HCT116 (cell line): Measurements from ENCODE around the gene PCBP3. TPM values are rescaled to one million over a fixed set of nuclear protein-coding genes. Genes with fewer than 3 reads are reported as not detected.

Experiments
- ATAC-seq: fragments of 200-7000 bp; cut with Tn5 transposase; 2 replicates; pipeline ENCODE4 v1.9.1; 2020; ENCODE audit warnings: mild to moderate bottlenecking, moderate library complexity
- BruUV-seq: library from RNA; stranded (reverse); fragments of 400-500 nt; replicated peaks from 2 replicates; lab custom pipeline; 2021; lab: Mats Ljungman, UMichigan
- CTCF ChIA-PET: fragments of 300-600 bp; sonication (Branson Sonifier 250); formaldehyde crosslinking; loops from one replicate; lab custom pipeline; 2021; ENCODE audit warnings: antibody characterized with exemption; lab: Charles Lee
- POLR2A ChIA-PET: fragments of 300-600, 350-600 bp; sonication (Branson Sonifier 250); formaldehyde crosslinking; loops from one replicate; lab custom pipeline; 2021; ENCODE audit warnings: antibody characterized with exemption; lab: Charles Lee
- RAD21 ChIA-PET, 2 experiments: fragments of 300-600 bp; sonication (Branson Sonifier 250); formaldehyde crosslinking; loops; one replicate each; lab custom pipeline; 2023; ENCODE audit warnings: low total read pairs in 2 of 2; ENCODE audit not compliant: uncharacterized antibody in 2 of 2, unreplicated experiment in 2 of 2, low non-redundant PET in 1 of 2; lab: Charles Lee
- DNase-seq: peaks from one replicate; pipeline ENCODE4 v3.0.0-alpha.2; 2010; ENCODE audit warnings: low read depth, low spot score
- H2AFZ ChIP-seq: fragments of 200-600 bp; shearing (Covaris generic), sonication (generic); 2 replicates; pipeline ENCODE4 v1.6.1; 2017; ENCODE audit warnings: low read depth, mixed run types, mixed read lengths, antibody characterized with exemption, low read length; ENCODE audit not compliant: poor library complexity, severe bottlenecking
- H3K27ac ChIP-seq: 2 replicates; pipeline ENCODE4 v1.5.1; 2012; ENCODE audit warnings: low read depth, low read length
- H3K27me3 ChIP-seq: fragments of 200-600 bp; sonication (generic); 2 replicates; pipeline ENCODE4 v1.6.1; 2016; ENCODE audit warnings: mixed run types, low read length, mixed read lengths; ENCODE audit not compliant: insufficient read depth
- H3K36me3 ChIP-seq, 2 experiments: fragments of 200-500 bp in 1 of 2; fragments of 200-600 bp in 1 of 2; sonication (Bioruptor generic) in 1 of 2; sonication (generic) in 1 of 2; 2 replicates each; pipeline versions ENCODE4 v1.5.1 to v1.6.1; 2014 to 2016; ENCODE audit warnings: low read length in 2 of 2, inconsistent platforms in 1 of 2, mixed read lengths in 1 of 2, mixed run types in 1 of 2; ENCODE audit not compliant: insufficient read depth in 2 of 2, control insufficient read depth in 1 of 2
- H3K4me1 ChIP-seq, 2 experiments: fragments of 200-600 bp in 1 of 2; sonication (generic) in 1 of 2; 2 replicates each; pipeline versions ENCODE4 v1.5.1 to v1.6.1; 2012 to 2017; ENCODE audit warnings: low read length in 2 of 2, inconsistent platforms in 1 of 2, mild to moderate bottlenecking in 1 of 2, mixed read lengths in 1 of 2, mixed run types in 1 of 2, moderate library complexity in 1 of 2; ENCODE audit not compliant: insufficient read depth in 2 of 2, control insufficient read depth in 1 of 2
- H3K4me2 ChIP-seq: fragments of 200-600 bp; sonication (generic); 2 replicates; pipeline ENCODE4 v1.6.1; 2017; ENCODE audit warnings: mixed run types, low read length, mixed read lengths
- H3K4me3 ChIP-seq, 2 experiments: fragments of 200-600 bp in 1 of 2; sonication (generic) in 1 of 2; replicated peaks in 1 of 2; 2 replicates each; pipeline ENCODE4 v1.5.1; 2011 to 2016; ENCODE audit warnings: low read length in 2 of 2, control low read depth in 1 of 2, low read depth in 1 of 2, mild to moderate bottlenecking in 1 of 2, mixed read lengths in 1 of 2, mixed run types in 1 of 2
- H3K79me2 ChIP-seq: fragments of 200-600 bp; sonication (generic); 2 replicates; pipeline ENCODE4 v1.6.1; 2017; ENCODE audit warnings: mild to moderate bottlenecking, mixed run types, low read length, moderate library complexity, mixed read lengths; ENCODE audit not compliant: insufficient read depth
- H3K9ac ChIP-seq: fragments of 200-600 bp; sonication (generic); 2 replicates; pipeline ENCODE4 v1.6.1; 2016; ENCODE audit warnings: low read length, mixed read lengths
- H3K9me2 ChIP-seq: fragments of 200-600 bp; sonication (generic), shearing (Covaris generic); 2 replicates; pipeline ENCODE4 v1.6.1; 2017; ENCODE audit warnings: mixed run types, mild to moderate bottlenecking, moderate library complexity; ENCODE audit not compliant: insufficient read depth
- H3K9me3 ChIP-seq, 2 experiments: fragments of 200-500 bp in 1 of 2; fragments of 200-600 bp in 1 of 2; sonication (Bioruptor generic) in 1 of 2; sonication (generic) in 1 of 2; 2 replicates each; pipeline ENCODE4 v1.6.1; 2014 to 2017; ENCODE audit warnings: low read length in 2 of 2, mixed read lengths in 2 of 2, inconsistent platforms in 1 of 2, low read depth in 1 of 2, mild to moderate bottlenecking in 1 of 2, mixed run types in 1 of 2, moderate library complexity in 1 of 2; ENCODE audit not compliant: control insufficient read depth in 1 of 2, insufficient read depth in 1 of 2
- H4K20me1 ChIP-seq: fragments of 200-600 bp; sonication (generic), shearing (Covaris generic); 2 replicates; pipeline ENCODE4 v1.6.1; 2017; ENCODE audit warnings: mixed run types, mild to moderate bottlenecking, moderate library complexity; ENCODE audit not compliant: insufficient read depth
- ATF3 ChIP-seq: IDR thresholded peaks from 2 replicates; pipeline ENCODE4 v1.6.1; 2012
- EGR1 ChIP-seq: IDR thresholded peaks from 2 replicates; pipeline ENCODE4 v1.6.1; 2012; ENCODE audit warnings: low read depth
- ELF1 ChIP-seq: IDR thresholded peaks from 2 replicates; pipeline ENCODE4 v1.6.1; 2012; ENCODE audit warnings: low read depth, borderline replicate concordance
- EZH2phosphoT487 ChIP-seq: fragments of 200-600 bp; IDR thresholded peaks from 2 replicates; pipeline ENCODE4 v1.6.1; 2018; ENCODE audit warnings: antibody characterized with exemption, borderline replicate concordance
- FOSL1 ChIP-seq: IDR thresholded peaks from 2 replicates; pipeline ENCODE4 v1.6.1; 2012; ENCODE audit warnings: low read depth
- JUND ChIP-seq: IDR thresholded peaks from 2 replicates; pipeline ENCODE4 v1.6.1; 2012
- POLR2A ChIP-seq: IDR thresholded peaks from 2 replicates; pipeline ENCODE4 v1.7.0; 2011; ENCODE audit warnings: borderline replicate concordance; ENCODE audit not compliant: insufficient read depth, insufficient read length; ENCODE audit errors: extremely low read depth
- RAD21 ChIP-seq: IDR thresholded peaks from 2 replicates; pipeline ENCODE4 v1.6.1; 2012; ENCODE audit warnings: low read depth, mild to moderate bottlenecking
- REST ChIP-seq: IDR thresholded peaks from 2 replicates; pipeline ENCODE4 v1.6.1; 2012; ENCODE audit warnings: low read depth
- SRF ChIP-seq: IDR thresholded peaks from 2 replicates; pipeline ENCODE4 v1.6.1; 2012; ENCODE audit warnings: low read depth
- TCF7L2 ChIP-seq: IDR thresholded peaks from 2 replicates; pipeline ENCODE4 v1.7.0; 2011; ENCODE audit warnings: borderline replicate concordance, inconsistent platforms; ENCODE audit not compliant: insufficient read depth, insufficient read length; ENCODE audit errors: extremely low read depth
- YY1 ChIP-seq: IDR thresholded peaks from 2 replicates; pipeline ENCODE4 v1.6.1; 2011; ENCODE audit warnings: low read length, low read depth, moderate library complexity, mild to moderate bottlenecking; ENCODE audit not compliant: insufficient replicate concordance; ENCODE audit errors: extremely low read depth
- ZBTB33 ChIP-seq: IDR thresholded peaks from 2 replicates; pipeline ENCODE4 v1.6.1; 2011; ENCODE audit warnings: mild to moderate bottlenecking, low read length, moderate library complexity; ENCODE audit not compliant: insufficient replicate concordance; ENCODE audit errors: extremely low read depth
- ZFX ChIP-seq: fragments of 450-650 bp; IDR thresholded peaks from 2 replicates; pipeline ENCODE4 v1.6.1; 2017
- ZNF274 ChIP-seq: fragments of 200-500 bp; sonication (Bioruptor generic); IDR thresholded peaks from 2 replicates; pipeline ENCODE4 v1.6.1; 2014; ENCODE audit warnings: mild to moderate bottlenecking, low read depth, low read length, inconsistent platforms
- intact Hi-C: fragments of 100-400 bp; cut with micrococcal nuclease; formaldehyde crosslinking; loops from 2 replicates; pipeline ENCODE4 v1.10.0; 2022
- total RNA-seq: library from RNA; stranded (reverse); gene quantifications from one replicate; pipeline ENCODE4 v1.2.1, GENCODE V29; 2021; ENCODE audit not compliant: unreplicated experiment

PCBP3 gene
- total RNA-seq, 1 experiment from 2014 or later, result 3.1 TPM

- Histone ChIP-seq H3K27ac (no peak overlapping the region), H3K9me3 (no peaks in the 10 kb centered on the region), H3K27me3 (no peaks in the 10 kb centered on the region), H4K20me1 (no peaks in the 10 kb centered on the region), H2AFZ (no peak overlapping the region), H3K4me1 (peaks cover 11 to 12% of the 10 kb centered on the region in 2 experiments; a peak in 3 of 4 replicates), H3K79me2 (no peaks in the 10 kb centered on the region), H3K4me3 (no peak overlapping the region), H3K9me2 (no peaks in the 10 kb centered on the region), H3K4me2 (no peak overlapping the region), H3K9ac (no peak overlapping the region), H3K36me3 (no peaks in the 10 kb centered on the region)
- DNase-seq (no peak), ATAC-seq (no peak)
- TF ChIP-seq ZBTB33 (no peak), EGR1 (no peak), TCF7L2 (no peak), ZNF274 (no peak)
- ChIA-PET POLR2A (no interaction called here), RAD21 (no interaction called here), CTCF (no interaction called here)
- intact Hi-C loops, result no loop called here
- BruUV-seq, result no TSS peak
Observed at GRCh38 chr21:45947716-45948255, 304.3 kb downstream of the PCBP3 start.

- H3K79me2 ChIP-seq, result no peaks in the 10 kb centered on the region
- intact Hi-C loops, result no loop called here
- no peaks in the 10 kb centered on the region for H4K20me1 ChIP-seq
- H3K4me3 ChIP-seq, result no peak overlapping the region
- no peak overlapping the region for H3K27ac ChIP-seq
- no peak overlapping the region for H2AFZ ChIP-seq
- POLR2A ChIA-PET, result no interaction called here
- no peaks in the 10 kb centered on the region for H3K27me3 ChIP-seq
- H3K9ac ChIP-seq, result no peak overlapping the region
- CTCF ChIA-PET, result no interaction called here
- DNase-seq, result no peak
- no peaks in the 10 kb centered on the region for H3K9me3 ChIP-seq
- peaks cover 11 to 12% of the 10 kb centered on the region in 2 experiments; a peak in 3 of 4 replicates for H3K4me1 ChIP-seq
- BruUV-seq, result no TSS peak
- no peaks in the 10 kb centered on the region for H3K9me2 ChIP-seq
- ATAC-seq, result no peak
- H3K4me2 ChIP-seq, result no peak overlapping the region
- RAD21 ChIA-PET, result no interaction called here
- no peaks in the 10 kb centered on the region for H3K36me3 ChIP-seq
- TF ChIP-seq ATF3, result no peak
- no peak for TF ChIP-seq POLR2A
- TF ChIP-seq EZH2phosphoT487, result no peak
- TF ChIP-seq REST, result no peak
- TF ChIP-seq ZFX, result no peak
- TF ChIP-seq ELF1, result no peak
- TF ChIP-seq SRF, result no peak
- no peak for TF ChIP-seq JUND
- TF ChIP-seq YY1, result no peak
- no peak for TF ChIP-seq FOSL1
- TF ChIP-seq ZNF274, result no peak
- no peak for TF ChIP-seq RAD21
Observed at GRCh38 chr21:45948576-45949141, 305.1 kb downstream of the PCBP3 start.
